22Rv1 (cell line): Measurements from ENCODE around the gene KCNAB1.
"Not testable (repeated sequence)": the region's sequence is repeated elsewhere in the genome, so short reads cannot be mapped to it uniquely, and the experiment has no call there.

Source experiments
- H3K27ac ChIP-seq: fragments of 450-650 bp; 2 replicates; pipeline ENCODE4 v1.5.1; 2017
- ZFX ChIP-seq: fragments of 450-650 bp; IDR thresholded peaks from 2 replicates; pipeline ENCODE4 v1.6.1; 2017; ENCODE audit warnings: antibody characterized with exemption, borderline replicate concordance
- TF ChIP-seq, protein P1 (sequence below): fragments of 450-650 bp; IDR thresholded peaks from 2 replicates; pipeline ENCODE4 v1.5.1; 2017; ENCODE audit warnings: mild to moderate bottlenecking

KCNAB1 gene

DNA sequence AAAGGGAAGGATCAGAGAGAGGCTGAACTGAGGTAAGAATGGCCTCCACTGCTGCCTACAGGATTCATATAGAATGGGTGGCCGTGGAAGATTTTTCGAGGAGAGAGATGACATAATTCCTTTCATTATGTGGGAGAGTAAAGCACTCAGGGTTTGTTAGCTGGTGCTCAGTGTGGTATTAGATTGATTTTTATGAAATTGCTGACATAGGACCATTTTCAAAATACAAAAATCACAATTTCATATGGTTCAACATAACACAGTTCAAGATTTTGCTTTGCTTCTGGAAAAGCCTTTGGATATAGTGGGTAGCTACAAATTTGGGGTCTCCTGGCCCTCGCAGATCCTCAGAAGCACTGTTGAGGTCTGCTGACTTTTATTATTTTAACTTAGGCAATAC lies 95.4 kb downstream of the KCNAB1 start:
- H3K27ac ChIP-seq, result no peak overlapping the region
- no peak for TF ChIP-seq ZFX
- TF ChIP-seq, protein P1, sequence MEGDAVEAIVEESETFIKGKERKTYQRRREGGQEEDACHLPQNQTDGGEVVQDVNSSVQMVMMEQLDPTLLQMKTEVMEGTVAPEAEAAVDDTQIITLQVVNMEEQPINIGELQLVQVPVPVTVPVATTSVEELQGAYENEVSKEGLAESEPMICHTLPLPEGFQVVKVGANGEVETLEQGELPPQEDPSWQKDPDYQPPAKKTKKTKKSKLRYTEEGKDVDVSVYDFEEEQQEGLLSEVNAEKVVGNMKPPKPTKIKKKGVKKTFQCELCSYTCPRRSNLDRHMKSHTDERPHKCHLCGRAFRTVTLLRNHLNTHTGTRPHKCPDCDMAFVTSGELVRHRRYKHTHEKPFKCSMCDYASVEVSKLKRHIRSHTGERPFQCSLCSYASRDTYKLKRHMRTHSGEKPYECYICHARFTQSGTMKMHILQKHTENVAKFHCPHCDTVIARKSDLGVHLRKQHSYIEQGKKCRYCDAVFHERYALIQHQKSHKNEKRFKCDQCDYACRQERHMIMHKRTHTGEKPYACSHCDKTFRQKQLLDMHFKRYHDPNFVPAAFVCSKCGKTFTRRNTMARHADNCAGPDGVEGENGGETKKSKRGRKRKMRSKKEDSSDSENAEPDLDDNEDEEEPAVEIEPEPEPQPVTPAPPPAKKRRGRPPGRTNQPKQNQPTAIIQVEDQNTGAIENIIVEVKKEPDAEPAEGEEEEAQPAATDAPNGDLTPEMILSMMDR, result no peak

DNA sequence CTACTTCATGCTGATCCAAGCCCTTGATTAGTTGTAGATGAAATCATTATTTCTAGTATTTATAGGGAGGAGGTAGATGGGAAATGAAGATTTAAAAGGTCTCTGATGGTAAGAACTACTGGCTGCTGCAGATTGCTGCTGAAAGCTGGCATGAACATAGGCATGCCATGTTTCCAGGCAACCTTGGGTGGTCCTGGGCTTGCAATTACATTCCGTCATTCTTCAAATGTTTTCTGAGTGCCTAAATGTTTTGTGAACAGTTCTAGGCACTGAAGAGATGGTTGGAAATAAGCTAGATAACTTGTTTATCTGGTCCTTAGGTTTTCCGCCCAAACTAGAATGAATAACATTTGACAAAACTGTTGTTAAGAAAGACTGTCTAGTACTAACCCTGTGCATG lies 95.8 kb downstream of the KCNAB1 start:
- H3K27ac ChIP-seq, result no peak overlapping the region
- TF ChIP-seq ZFX, result no peak
- TF ChIP-seq, protein P1, result no peak

DNA sequence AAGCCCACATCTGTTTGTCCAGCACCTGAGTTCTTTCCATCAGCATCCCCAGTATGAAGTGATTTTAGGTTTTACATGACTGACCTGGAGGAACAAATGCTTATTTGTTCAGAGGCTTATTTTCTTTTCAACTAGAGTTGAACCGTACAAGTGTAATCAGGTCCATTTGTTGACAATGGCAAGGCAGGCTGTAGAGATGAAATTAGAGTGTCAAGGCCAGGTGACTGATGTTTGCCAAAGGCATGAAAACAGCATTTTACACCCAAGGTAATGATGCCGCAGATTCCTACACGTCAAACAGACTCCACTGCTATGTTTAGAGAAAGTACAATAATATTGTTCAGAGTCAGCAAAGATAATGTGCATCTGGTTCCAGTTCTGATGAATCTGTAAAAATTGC lies 96.5 kb downstream of the KCNAB1 start:
- H3K27ac ChIP-seq, result no peak overlapping the region
- TF ChIP-seq, protein P1, result no peak
- no peak for TF ChIP-seq ZFX

DNA sequence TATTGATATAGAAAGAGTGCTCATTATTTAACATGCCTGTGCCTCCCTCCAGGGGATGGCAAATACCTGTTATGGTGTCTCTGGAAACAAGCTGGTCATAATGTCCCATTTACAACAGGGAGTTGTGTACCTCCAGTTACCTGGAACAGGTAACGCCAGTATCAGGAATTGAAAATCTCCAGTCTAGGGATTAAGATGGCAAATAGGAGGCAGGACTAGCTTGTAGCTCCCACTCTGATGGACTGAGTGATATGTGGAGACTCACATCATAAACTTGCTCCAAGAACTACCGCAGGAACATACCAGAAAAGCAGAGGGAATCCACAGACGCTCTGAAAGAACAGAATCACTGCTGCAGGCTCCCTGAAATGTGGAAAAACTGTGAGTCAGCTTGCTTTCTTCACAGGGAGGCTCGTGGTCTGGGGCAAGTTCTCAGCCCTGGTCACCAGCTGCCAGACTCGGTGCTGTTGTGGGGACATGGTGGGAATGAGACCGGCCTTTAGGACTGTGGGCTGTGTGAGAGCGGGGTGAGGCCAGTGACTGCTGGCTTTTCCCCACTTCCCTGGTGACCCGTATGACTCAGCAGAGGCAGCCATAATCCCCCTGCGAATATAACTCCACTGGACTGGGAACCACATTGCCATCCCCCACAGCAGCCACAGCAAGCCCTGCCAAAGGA lies 97.4 kb downstream of the KCNAB1 start:
- TF ChIP-seq, protein P1, result no peak
- no peak for TF ChIP-seq ZFX
- no peak overlapping the region for H3K27ac ChIP-seq

DNA sequence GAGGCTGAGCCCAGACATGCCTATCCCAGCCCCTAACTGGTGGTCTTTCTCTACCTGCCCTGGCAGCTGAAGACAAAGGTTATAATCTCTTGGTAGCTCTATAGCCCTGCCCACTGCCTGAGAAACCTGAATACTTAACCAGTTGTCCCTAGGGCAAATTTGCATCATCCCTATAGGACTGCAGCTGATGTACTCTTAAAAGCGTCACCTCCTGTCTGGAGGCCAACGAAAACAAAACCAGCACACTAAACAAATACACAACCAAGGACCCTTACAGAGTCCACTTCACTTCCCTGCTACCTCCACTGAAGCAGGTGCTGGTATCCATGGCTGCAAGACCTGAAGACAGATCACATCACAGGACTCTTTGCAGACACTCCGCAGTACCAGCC lies 98.0 kb downstream of the KCNAB1 start:
- H3K27ac ChIP-seq, result no peak overlapping the region
- TF ChIP-seq, protein P1, result no peak
- no peak for TF ChIP-seq ZFX

DNA sequence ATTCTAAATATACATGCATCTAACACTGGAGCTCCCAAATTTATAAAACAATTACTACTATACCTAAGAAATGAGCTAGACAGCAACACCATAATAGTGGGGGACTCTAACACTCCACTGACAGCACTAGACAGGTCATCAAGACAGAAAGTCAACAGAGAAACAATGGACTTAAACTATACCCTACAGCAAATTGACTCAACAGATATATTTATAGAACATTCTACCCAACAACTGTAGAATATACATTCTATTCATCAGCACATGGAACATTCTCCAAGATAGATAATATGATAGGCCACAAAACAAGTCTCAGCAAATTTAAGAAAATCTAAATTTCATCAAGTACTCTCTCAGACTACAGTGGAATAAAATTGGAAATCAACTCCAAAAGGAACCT lies 102.0 kb downstream of the KCNAB1 start:
- H3K27ac ChIP-seq, result not testable (repeated sequence)

DNA sequence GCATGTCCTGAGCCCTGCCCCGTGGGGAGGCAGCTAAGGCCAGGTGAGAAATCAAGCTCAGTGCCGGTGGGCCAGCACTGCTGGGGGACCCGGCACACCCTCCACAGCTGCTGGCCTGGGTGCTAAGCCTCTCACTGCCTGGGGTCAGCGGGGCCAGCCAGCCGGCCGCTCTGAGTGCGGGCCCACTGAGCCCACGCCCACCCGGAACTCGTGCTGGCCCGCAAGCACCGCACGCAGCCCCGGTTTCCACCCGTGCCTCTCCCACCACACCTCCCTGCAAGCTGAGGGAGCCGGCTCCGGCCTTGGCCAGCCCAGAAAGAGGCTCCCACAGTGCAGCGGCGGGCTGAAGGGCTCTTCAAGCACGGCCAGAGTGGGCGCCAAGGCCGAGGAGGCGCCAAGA lies 103.7 kb downstream of the KCNAB1 start:
- H3K27ac ChIP-seq, result not testable (repeated sequence)

DNA sequence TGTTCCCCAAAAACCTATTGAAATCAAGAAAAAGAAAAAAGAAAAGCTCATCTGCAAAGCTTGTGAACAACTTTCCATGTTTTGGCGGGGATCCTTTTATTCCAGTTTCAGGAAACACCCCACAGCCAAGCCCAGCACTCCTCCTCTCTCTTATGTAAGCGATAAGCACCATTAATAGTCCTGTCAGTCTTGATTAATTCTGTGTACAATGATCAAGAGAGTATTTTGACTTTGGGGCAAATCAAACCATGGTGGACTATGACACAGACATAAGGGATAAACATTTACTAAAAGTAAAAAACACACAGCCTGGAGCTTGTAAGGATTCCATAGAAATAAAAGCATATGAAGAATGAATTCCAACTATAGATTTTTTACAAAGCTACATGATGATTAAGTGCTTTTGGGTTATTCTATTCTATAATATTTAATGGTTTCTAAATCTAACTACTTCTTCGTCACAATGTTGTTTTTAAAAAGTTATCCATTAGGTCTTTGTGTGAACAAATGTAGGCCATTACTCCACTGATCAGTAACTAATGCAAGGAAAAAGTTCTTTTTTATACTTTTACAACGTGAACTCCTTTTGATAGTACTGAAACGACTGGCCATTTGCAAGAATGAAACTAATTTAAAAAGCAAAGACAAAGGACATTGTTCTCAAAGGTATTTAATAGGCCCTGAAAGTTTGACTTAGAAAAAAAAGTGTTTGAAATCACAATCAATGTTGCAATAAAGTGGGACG lies 106.5 kb downstream of the KCNAB1 start:
- TF ChIP-seq, protein P1, result no peak
- TF ChIP-seq ZFX, result no peak
- H3K27ac ChIP-seq, result no peak overlapping the region
